Transverse colon (tissue), 4 donors: ENCODE data around the gene DEAF1. TPM values are rescaled to one million over a fixed set of nuclear protein-coding genes. Genes with fewer than 3 reads are reported as not detected.
"Not testable (repeated sequence)": the region's sequence is repeated elsewhere in the genome, so short reads cannot be mapped to it uniquely, and the experiment has no call there.

Source experiments
- DNase-seq: peaks from one replicate; pipeline ENCODE4 v3.0.0-alpha.2; 2019
- H3K27ac ChIP-seq, 4 donors: fragments of 200-600 bp; sonication (generic); 2 replicates each; pipeline ENCODE4 v1.5.1; 2016 to 2018; ENCODE audit warnings: inconsistent platforms in 4 of 4
- H3K27me3 ChIP-seq: fragments of 200-600 bp; sonication (generic); 2 replicates; pipeline ENCODE4 v1.5.1; 2017; ENCODE audit warnings: inconsistent platforms
- H3K36me3 ChIP-seq, 4 donors: fragments of 200-600 bp; sonication (generic); 2 replicates each; pipeline ENCODE4 v1.5.1; 2017 to 2019; ENCODE audit warnings: inconsistent platforms in 4 of 4
- H3K4me1 ChIP-seq, 4 donors: fragments of 200-600 bp; sonication (generic); 2 replicates each; pipeline ENCODE4 v1.5.1; 2017 to 2020; ENCODE audit warnings: inconsistent platforms in 4 of 4
- H3K4me3 ChIP-seq, 4 donors: fragments of 200-600 bp; sonication (generic); 1 replicate in 1 of 4; 2 replicates in 3 of 4; pipeline versions ENCODE4 v1.5.1 to v1.6.1; 2017 to 2019; ENCODE audit warnings: inconsistent platforms in 4 of 4
- H3K9me3 ChIP-seq, 2 donors: fragments of 200-600 bp; sonication (generic); 2 replicates each; pipeline ENCODE4 v1.5.1; 2017 to 2019; ENCODE audit warnings: inconsistent platforms in 2 of 2
- EP300 ChIP-seq: sonication (generic); formaldehyde crosslinking; IDR thresholded peaks from one replicate; pipeline ENCODE4 v1.6.1; 2017; ENCODE audit warnings: antibody characterized with exemption, low read depth
- POLR2A ChIP-seq: fragments of 450-650 bp; IDR thresholded peaks from one replicate; pipeline ENCODE4 v1.6.1; 2016; ENCODE audit warnings: antibody characterized with exemption, mild to moderate bottlenecking, moderate library complexity
- POLR2AphosphoS5 ChIP-seq, 3 donors: sonication (generic); formaldehyde crosslinking; IDR thresholded peaks; one replicate each; pipeline ENCODE4 v1.6.1; 2016; ENCODE audit warnings: antibody characterized with exemption in 3 of 3
- WGBS, 2 donors: methylation state at CpG; one replicate each; pipeline ENCODE4 v1.1.5; 2018; ENCODE audit warnings: low coverage in 1 of 2; 5-methylcytosine and 5-hydroxymethylcytosine counted together
- in situ Hi-C, 4 donors: fragments of 200-750 bp; cut with MboI; loops; one replicate each; pipeline versions ENCODE4 v1.15.0 to v1.15.1; 2017; ENCODE audit warnings: low sequenced_read_pairs in 3 of 4, low pct_ligation_motif_present in 1 of 4, low pct_unique_long_range_greater_than_20kb in 1 of 4
- intact Hi-C: fragments of 100-400 bp; cut with DNase I; formaldehyde crosslinking; loops from one replicate; pipeline ENCODE4 v1.15.1; 2023; ENCODE audit warnings: low total_unique reads
- total RNA-seq, 4 donors: library from RNA; depleted of rRNA; stranded (reverse); fragments of >200 nt; gene quantifications; one replicate each; pipeline ENCODE4 v1.1.0, GENCODE V29; 2016
- TF ChIP-seq, protein P1 (sequence below), 5 experiments: fragments of 200-600 bp in 3 of 5; fragments of 450-650 bp in 2 of 5; sonication (generic) in 3 of 5; IDR thresholded peaks; 1 replicate in 2 of 5; 2 replicates in 3 of 5; pipeline ENCODE4 v1.5.1; 2016 to 2017; ENCODE audit warnings: antibody characterized with exemption in 5 of 5, inconsistent platforms in 3 of 5, mild to moderate bottlenecking in 2 of 5, moderate library complexity in 1 of 5

The DEAF1 gene, protein sequence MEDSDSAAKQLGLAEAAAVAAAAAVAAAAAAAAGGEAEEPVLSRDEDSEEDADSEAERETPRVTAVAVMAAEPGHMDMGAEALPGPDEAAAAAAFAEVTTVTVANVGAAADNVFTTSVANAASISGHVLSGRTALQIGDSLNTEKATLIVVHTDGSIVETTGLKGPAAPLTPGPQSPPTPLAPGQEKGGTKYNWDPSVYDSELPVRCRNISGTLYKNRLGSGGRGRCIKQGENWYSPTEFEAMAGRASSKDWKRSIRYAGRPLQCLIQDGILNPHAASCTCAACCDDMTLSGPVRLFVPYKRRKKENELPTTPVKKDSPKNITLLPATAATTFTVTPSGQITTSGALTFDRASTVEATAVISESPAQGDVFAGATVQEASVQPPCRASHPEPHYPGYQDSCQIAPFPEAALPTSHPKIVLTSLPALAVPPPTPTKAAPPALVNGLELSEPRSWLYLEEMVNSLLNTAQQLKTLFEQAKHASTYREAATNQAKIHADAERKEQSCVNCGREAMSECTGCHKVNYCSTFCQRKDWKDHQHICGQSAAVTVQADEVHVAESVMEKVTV
- total RNA-seq = 10 to 100 TPM; 24.4 to 84.5 (median 34.0) TPM

GRCh38 chr11:694563-695287 lies at the start of gene DEAF1:
TSS of gene DEAF1 (minus strand) at chr11:695222. CDS start at chr11:695047, 175 bp downstream.
- WGBS, 2 donors = 1% methylated on average over 91 of the region's 103 CpGs; no CpG with 5 or more reads in 1 of the 2 donors
- in situ Hi-C loops (no loop called here), intact Hi-C loops (no loop called here)

DNA sequence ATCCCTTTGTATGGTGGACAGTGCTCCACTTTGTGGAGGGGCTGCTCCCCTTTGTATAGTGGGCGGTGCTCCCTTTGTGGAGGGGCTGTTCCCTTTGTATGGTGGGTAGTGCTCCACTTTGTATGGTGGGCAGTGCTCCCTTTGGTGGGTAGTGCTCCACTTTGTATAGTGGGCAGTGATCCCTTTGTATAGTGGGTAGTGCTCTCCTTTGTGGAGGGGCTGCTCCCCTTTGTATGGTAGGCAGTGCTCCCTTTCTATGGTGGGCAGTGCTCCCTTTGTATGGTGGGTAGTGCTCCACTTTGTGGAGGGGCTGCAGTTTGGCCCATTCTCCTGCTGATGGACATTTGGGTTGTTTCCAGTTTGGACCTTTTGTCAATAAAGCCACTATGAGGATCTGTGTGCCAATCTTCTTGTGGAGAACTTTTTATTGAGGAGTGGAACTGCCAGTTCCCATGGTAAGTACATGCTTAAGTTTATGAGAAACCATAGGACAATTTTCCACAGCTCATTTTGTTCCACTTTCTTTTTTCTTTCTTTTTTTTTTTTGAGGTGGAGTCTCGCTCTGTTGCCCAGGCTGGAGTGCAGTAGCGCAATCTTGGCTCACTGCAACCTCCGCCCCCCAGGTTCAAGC lies 47.7 kb upstream of the DEAF1 start:
- 90 to 100% methylated on average over 2 to 4 of the region's 4 CpGs for WGBS, 2 donors
- in situ Hi-C loops = no loop called here
- H3K27me3 ChIP-seq = peaks cover 9% of the 10 kb centered on the region

More at GRCh38 chr11:694563-695287, at the start of gene DEAF1:
- TF ChIP-seq POLR2AphosphoS5 (IDR thresholded peaks at IDR 0.05) (peak in 1 of 3 donors; percentile 13), POLR2A (no peak)
- H3K27ac ChIP-seq = peak within 1 kb of the TSS; percentile 97 to 99 (median 98)
- H3K27me3 ChIP-seq = no peaks in the 10 kb centered on the region
- peaks cover 0 to 3% (median 0%) of the 10 kb centered on the region in 4 donors for H3K36me3 ChIP-seq
- H3K4me3 ChIP-seq = peak within 1 kb of the TSS; percentile 75 to 94 (median 80)
- DNase-seq = peak; percentile 99
- no peaks in the 10 kb centered on the region for H3K9me3 ChIP-seq
- peaks cover 24 to 54% (median 42%) of the 10 kb centered on the region in 4 donors for H3K4me1 ChIP-seq

DNA sequence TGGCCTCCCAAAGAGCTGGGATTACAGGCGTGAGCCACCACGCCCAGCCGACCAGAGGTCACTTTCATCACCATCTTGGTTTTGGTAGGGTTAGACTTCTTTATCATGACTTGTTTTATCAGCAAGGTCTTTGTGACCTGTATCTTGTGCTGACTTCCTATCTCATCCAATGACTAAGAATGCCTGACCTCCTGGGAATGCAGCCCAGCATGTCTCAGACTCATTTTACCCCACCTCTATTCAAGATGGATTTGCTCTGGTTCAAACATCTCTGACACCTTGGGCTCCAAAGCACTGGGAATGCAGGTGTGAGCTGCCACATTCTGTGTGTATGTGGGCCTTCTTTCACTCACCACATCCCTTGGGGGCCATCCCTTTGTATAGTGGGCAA lies 47.1 kb upstream of the DEAF1 start:
- Histone ChIP-seq H3K4me3 (no peak overlapping the region), H3K27me3 (peaks cover 14% of the 10 kb centered on the region), H3K9me3 (no peaks in the 10 kb centered on the region), H3K36me3 (no peaks in the 10 kb centered on the region), H3K27ac (no peak overlapping the region), H3K4me1 (peaks cover 0 to 10% (median 4%) of the 10 kb centered on the region in 4 donors)
- DNase-seq = no peak
- in situ Hi-C loops (no loop called here), intact Hi-C loops (no loop called here)
- no peak for TF ChIP-seq POLR2AphosphoS5 (IDR thresholded peaks at IDR 0.05)
- TF ChIP-seq, protein P1, sequence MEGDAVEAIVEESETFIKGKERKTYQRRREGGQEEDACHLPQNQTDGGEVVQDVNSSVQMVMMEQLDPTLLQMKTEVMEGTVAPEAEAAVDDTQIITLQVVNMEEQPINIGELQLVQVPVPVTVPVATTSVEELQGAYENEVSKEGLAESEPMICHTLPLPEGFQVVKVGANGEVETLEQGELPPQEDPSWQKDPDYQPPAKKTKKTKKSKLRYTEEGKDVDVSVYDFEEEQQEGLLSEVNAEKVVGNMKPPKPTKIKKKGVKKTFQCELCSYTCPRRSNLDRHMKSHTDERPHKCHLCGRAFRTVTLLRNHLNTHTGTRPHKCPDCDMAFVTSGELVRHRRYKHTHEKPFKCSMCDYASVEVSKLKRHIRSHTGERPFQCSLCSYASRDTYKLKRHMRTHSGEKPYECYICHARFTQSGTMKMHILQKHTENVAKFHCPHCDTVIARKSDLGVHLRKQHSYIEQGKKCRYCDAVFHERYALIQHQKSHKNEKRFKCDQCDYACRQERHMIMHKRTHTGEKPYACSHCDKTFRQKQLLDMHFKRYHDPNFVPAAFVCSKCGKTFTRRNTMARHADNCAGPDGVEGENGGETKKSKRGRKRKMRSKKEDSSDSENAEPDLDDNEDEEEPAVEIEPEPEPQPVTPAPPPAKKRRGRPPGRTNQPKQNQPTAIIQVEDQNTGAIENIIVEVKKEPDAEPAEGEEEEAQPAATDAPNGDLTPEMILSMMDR (IDR thresholded peaks at IDR 0.05) = no peak
- TF ChIP-seq EP300 = no peak
- no peak for TF ChIP-seq POLR2A
- WGBS, 2 donors = 74% methylated on average over 3 of the region's 3 CpGs; no CpG with 5 or more reads in 1 of the 2 donors

More for the DNA sequence above, 47.7 kb upstream of the DEAF1 start:
- Histone ChIP-seq H3K36me3 (no peaks in the 10 kb centered on the region), H3K4me3 (no peak overlapping the region), H3K4me1 (peaks cover 0 to 8% (median 3%) of the 10 kb centered on the region in 4 donors), H3K27ac (no peak overlapping the region), H3K9me3 (no peaks in the 10 kb centered on the region)
- TF ChIP-seq POLR2A = no peak
- TF ChIP-seq POLR2AphosphoS5 (IDR thresholded peaks at IDR 0.05) = no peak
- TF ChIP-seq, protein P1 (IDR thresholded peaks at IDR 0.05) = no peak
- no peak for TF ChIP-seq EP300
- no peak for DNase-seq
- intact Hi-C loops = no loop called here

DNA sequence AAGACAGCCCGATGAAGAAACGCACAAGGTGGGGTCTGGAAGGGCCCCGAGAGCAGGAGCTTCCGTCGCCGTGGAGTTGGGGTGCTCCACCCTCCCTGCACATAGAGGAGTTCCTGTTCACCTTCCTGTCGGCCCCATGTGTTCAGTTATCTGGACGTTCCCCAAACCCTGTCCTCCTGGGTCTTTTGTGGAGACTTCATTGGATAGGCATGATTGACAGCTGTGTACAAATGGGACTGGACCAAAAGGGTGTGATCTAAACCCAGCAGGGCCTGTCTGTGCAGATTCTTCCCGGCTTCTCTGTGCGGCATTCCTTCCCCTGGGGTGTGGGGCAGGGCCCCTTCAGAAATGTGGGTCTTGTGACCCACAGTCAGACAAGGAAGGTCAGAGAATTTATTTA lies 42.9 kb upstream of the DEAF1 start:
- H3K36me3 ChIP-seq, H3K4me1 ChIP-seq, H3K27ac ChIP-seq, H3K4me3 ChIP-seq, H3K9me3 ChIP-seq, in situ Hi-C loops, intact Hi-C loops, DNase-seq: not testable (repeated sequence)
- WGBS, 2 donors = 47 to 48% methylated on average over 2 to 10 of the region's 10 CpGs
- H3K27me3 ChIP-seq = peaks cover 20% of the 10 kb centered on the region
